ENCODE data around the gene MBP.

The MBP gene

GRCh38 chr18:77100751-77101355, 31.7 kb downstream of the MBP start:
- TF ChIP-seq POLR2AphosphoS5 (IDR thresholded peaks at IDR 0.05; ENCODE audit: low read depth, low read length) = no peak
- TF ChIP-seq FOXP2 (optimal IDR thresholded peaks at IDR 0.05; ENCODE audit: borderline replicate concordance, extremely low read depth, extremely low read length, insufficient read depth) = no peak
- no peak for TF ChIP-seq REST (IDR thresholded peaks at IDR 0.05; ENCODE audit: insufficient read depth in 1 of 2, low read depth in 2 of 2, low read length in 2 of 2)
- no peak for TF ChIP-seq SIN3A (IDR thresholded peaks at IDR 0.05; ENCODE audit: borderline replicate concordance, insufficient read depth, low read length)
- TF ChIP-seq TAF1 (IDR thresholded peaks at IDR 0.05; ENCODE audit: borderline replicate concordance, insufficient read depth, low read length) = no peak

GRCh38 chr18:77099485-77100370, 32.9 kb downstream of the MBP start:
- TF ChIP-seq REST (IDR thresholded peaks at IDR 0.05; ENCODE audit: insufficient read depth in 1 of 2, low read depth in 2 of 2, low read length in 2 of 2) = no peak
- TF ChIP-seq FOXP2 (optimal IDR thresholded peaks at IDR 0.05; ENCODE audit: borderline replicate concordance, extremely low read depth, extremely low read length, insufficient read depth) = no peak
- TF ChIP-seq SIN3A (IDR thresholded peaks at IDR 0.05; ENCODE audit: borderline replicate concordance, insufficient read depth, low read length) = no peak
- TF ChIP-seq POLR2AphosphoS5 (IDR thresholded peaks at IDR 0.05; ENCODE audit: low read depth, low read length) = no peak
- TF ChIP-seq TAF1 (IDR thresholded peaks at IDR 0.05; ENCODE audit: borderline replicate concordance, insufficient read depth, low read length) = no peak

- TF ChIP-seq TAF1 (IDR thresholded peaks at IDR 0.05; ENCODE audit: borderline replicate concordance, insufficient read depth, low read length) = no peak
- TF ChIP-seq REST (IDR thresholded peaks at IDR 0.05; ENCODE audit: insufficient read depth in 1 of 2, low read depth in 2 of 2, low read length in 2 of 2) = no peak
- no peak for TF ChIP-seq FOXP2 (optimal IDR thresholded peaks at IDR 0.05; ENCODE audit: borderline replicate concordance, extremely low read depth, extremely low read length, insufficient read depth)
- TF ChIP-seq POLR2AphosphoS5 (IDR thresholded peaks at IDR 0.05; ENCODE audit: low read depth, low read length) = no peak
- no peak for TF ChIP-seq SIN3A (IDR thresholded peaks at IDR 0.05; ENCODE audit: borderline replicate concordance, insufficient read depth, low read length)
Observed at GRCh38 chr18:77098538-77099174, 33.9 kb downstream of the MBP start.

GRCh38 chr18:77098029-77098428, 34.6 kb downstream of the MBP start:
- TF ChIP-seq SIN3A (IDR thresholded peaks at IDR 0.05; ENCODE audit: borderline replicate concordance, insufficient read depth, low read length) = no peak
- TF ChIP-seq TAF1 (IDR thresholded peaks at IDR 0.05; ENCODE audit: borderline replicate concordance, insufficient read depth, low read length) = no peak
- no peak for TF ChIP-seq FOXP2 (optimal IDR thresholded peaks at IDR 0.05; ENCODE audit: borderline replicate concordance, extremely low read depth, extremely low read length, insufficient read depth)
- TF ChIP-seq REST (IDR thresholded peaks at IDR 0.05; ENCODE audit: insufficient read depth in 1 of 2, low read depth in 2 of 2, low read length in 2 of 2) = no peak
- TF ChIP-seq POLR2AphosphoS5 (IDR thresholded peaks at IDR 0.05; ENCODE audit: low read depth, low read length) = no peak

Measured in PFSK-1 (cell line).